H9 (cell line): ENCODE results near the gene KCNIP3. TPM values are rescaled to one million over a fixed set of nuclear protein-coding genes. Genes with fewer than 3 reads are reported as not detected.

Experiments
- DNase-seq: peaks from one replicate; pipeline ENCODE4 v3.0.0-alpha.2; 2017
- H2AFZ ChIP-seq: one replicate; pipeline ENCODE4 v1.6.1; 2013; ENCODE audit warnings: mild to moderate bottlenecking, low read length, control low read depth, moderate library complexity
- H2AK5ac ChIP-seq: 2 replicates; pipeline ENCODE4 v1.6.1; 2013; ENCODE audit warnings: low read length, control low read depth, mixed read lengths; ENCODE audit not compliant: insufficient read length
- H2BK120ac ChIP-seq: one replicate; pipeline ENCODE4 v1.6.1; 2013; ENCODE audit warnings: low read depth, mild to moderate bottlenecking, low read length, control low read depth, inconsistent platforms; ENCODE audit not compliant: poor library complexity, severe bottlenecking
- H2BK12ac ChIP-seq: 2 replicates; pipeline ENCODE4 v1.6.1; 2013; ENCODE audit warnings: low read length, control low read depth, mixed read lengths, low read depth; ENCODE audit not compliant: insufficient read length
- H2BK15ac ChIP-seq: 2 replicates; pipeline ENCODE4 v1.6.1; 2013; ENCODE audit warnings: low read depth, low read length, control low read depth
- H2BK20ac ChIP-seq: one replicate; pipeline ENCODE4 v1.6.1; 2013; ENCODE audit warnings: low read depth, mild to moderate bottlenecking, low read length, control low read depth, inconsistent platforms; ENCODE audit not compliant: poor library complexity, severe bottlenecking
- H2BK5ac ChIP-seq: 2 replicates; pipeline ENCODE4 v1.6.1; 2013; ENCODE audit warnings: low read length, control low read depth, mixed read lengths; ENCODE audit not compliant: insufficient read length
- H3K14ac ChIP-seq: 2 replicates; pipeline ENCODE4 v1.6.1; 2013; ENCODE audit warnings: low read length, control low read depth; ENCODE audit not compliant: insufficient read depth
- H3K18ac ChIP-seq: 2 replicates; pipeline ENCODE4 v1.6.1; 2013; ENCODE audit warnings: low read depth, mild to moderate bottlenecking, mixed read lengths, low read length, control low read depth; ENCODE audit not compliant: insufficient read length
- H3K23ac ChIP-seq: 2 replicates; pipeline ENCODE4 v1.6.1; 2013; ENCODE audit warnings: low read length, control low read depth, mixed read lengths, low read depth; ENCODE audit not compliant: insufficient read length
- H3K23me2 ChIP-seq: 2 replicates; pipeline ENCODE4 v1.6.1; 2013; ENCODE audit warnings: low read depth, mild to moderate bottlenecking, mixed read lengths, low read length, control low read depth; ENCODE audit not compliant: insufficient read length, poor library complexity, severe bottlenecking
- H3K27ac ChIP-seq: 2 replicates; pipeline ENCODE4 v1.5.1; 2013; ENCODE audit warnings: low read length, control low read depth, mixed read lengths, low read depth; ENCODE audit not compliant: insufficient read length
- H3K27me3 ChIP-seq: 2 replicates; pipeline ENCODE4 v1.6.1; 2013; ENCODE audit warnings: low read length, control low read depth, inconsistent platforms; ENCODE audit not compliant: insufficient read depth
- H3K4ac ChIP-seq: 2 replicates; pipeline ENCODE4 v1.6.1; 2013; ENCODE audit warnings: low read depth, mild to moderate bottlenecking, control low read depth, inconsistent platforms, low read length, moderate library complexity
- H3K4me1 ChIP-seq: 2 replicates; pipeline ENCODE4 v1.6.1; 2013; ENCODE audit warnings: low read length, control low read depth, inconsistent platforms; ENCODE audit not compliant: insufficient read depth
- H3K4me2 ChIP-seq: 2 replicates; pipeline ENCODE4 v1.6.1; 2013; ENCODE audit warnings: low read length, control low read depth, mixed read lengths; ENCODE audit not compliant: insufficient read length, insufficient read depth
- H3K56ac ChIP-seq: 2 replicates; pipeline ENCODE4 v1.6.1; 2013; ENCODE audit warnings: low read depth, mild to moderate bottlenecking, mixed read lengths, low read length, control low read depth; ENCODE audit not compliant: insufficient read length
- H3K79me1 ChIP-seq: 2 replicates; pipeline ENCODE4 v1.6.1; 2013; ENCODE audit warnings: low read depth, mild to moderate bottlenecking, moderate library complexity, low read length, control low read depth, inconsistent platforms; ENCODE audit not compliant: insufficient read depth, poor library complexity, severe bottlenecking
- H3K79me2 ChIP-seq: 2 replicates; pipeline ENCODE4 v1.6.1; 2013; ENCODE audit warnings: low read length, control low read depth, inconsistent platforms; ENCODE audit not compliant: insufficient read depth
- H3K9ac ChIP-seq: 2 replicates; pipeline ENCODE4 v1.6.1; 2013; ENCODE audit warnings: low read length, control low read depth, mixed read lengths; ENCODE audit not compliant: insufficient read length; ENCODE audit errors: extremely low read depth
- H3K9me3 ChIP-seq: one replicate; pipeline ENCODE4 v1.6.1; 2013; ENCODE audit warnings: low read depth, low read length, inconsistent platforms; ENCODE audit not compliant: control insufficient read depth
- H3T11ph ChIP-seq: one replicate; pipeline ENCODE4 v1.6.1; 2013; ENCODE audit warnings: mild to moderate bottlenecking, low read length, control low read depth, inconsistent platforms
- H4K20me1 ChIP-seq: one replicate; pipeline ENCODE4 v1.6.1; 2013; ENCODE audit not compliant: control insufficient read depth, insufficient read length, insufficient read depth
- H4K5ac ChIP-seq: 2 replicates; pipeline ENCODE4 v1.6.1; 2013; ENCODE audit warnings: low read depth, mild to moderate bottlenecking, mixed read lengths, low read length, control low read depth; ENCODE audit not compliant: insufficient read length
- H4K8ac ChIP-seq: replicated peaks from 2 replicates; pipeline ENCODE4 v1.6.1; 2013; ENCODE audit warnings: low read length, control low read depth, mixed read lengths, low read depth; ENCODE audit not compliant: insufficient read length
- H4K91ac ChIP-seq: 2 replicates; pipeline ENCODE4 v1.6.1; 2013; ENCODE audit warnings: low read depth, mild to moderate bottlenecking, moderate library complexity, mixed read lengths, low read length, control low read depth; ENCODE audit not compliant: insufficient read length
- H3K27ac Mint-ChIP-seq, 3 experiments: 2 replicates in 2 of 3; 3 replicates in 1 of 3; pipeline ENCODE4 v1.8.0; 2020 to 2021; ENCODE audit warnings: mixed read lengths in 3 of 3, mild to moderate bottlenecking in 1 of 3, moderate library complexity in 1 of 3
- H3K27me3 Mint-ChIP-seq: 2 replicates; pipeline ENCODE4 v1.8.0; 2021; ENCODE audit warnings: low read depth, mild to moderate bottlenecking, moderate library complexity, mixed read lengths
- H3K36me3 Mint-ChIP-seq, 3 experiments: 2 replicates in 2 of 3; 3 replicates in 1 of 3; pipeline ENCODE4 v1.8.0; 2020 to 2021; ENCODE audit warnings: low read depth in 3 of 3, mixed read lengths in 3 of 3; ENCODE audit not compliant: insufficient read depth in 1 of 3
- H3K4me1 Mint-ChIP-seq, 2 experiments: 2 replicates each; pipeline ENCODE4 v1.8.0; 2020; ENCODE audit warnings: mixed read lengths in 2 of 2
- H3K4me3 Mint-ChIP-seq, 2 experiments: 2 replicates in 1 of 2; 3 replicates in 1 of 2; pipeline ENCODE4 v1.8.0; 2020 to 2021; ENCODE audit warnings: mild to moderate bottlenecking in 2 of 2, mixed read lengths in 2 of 2, moderate library complexity in 1 of 2
- H3K9me3 Mint-ChIP-seq, 2 experiments: 2 replicates in 1 of 2; 3 replicates in 1 of 2; pipeline ENCODE4 v1.8.0; 2020; ENCODE audit warnings: mild to moderate bottlenecking in 2 of 2, mixed read lengths in 2 of 2, moderate library complexity in 1 of 2
- CTCF ChIP-seq: fragments of 200-600 bp; sonication (generic); conservative IDR thresholded peaks from 3 replicates; pipeline ENCODE4 v1.8.0; 2021; ENCODE audit warnings: antibody characterized with exemption, mild to moderate bottlenecking
- WGBS: extraction: QIAGEN DNeasy Blood & Tissue Kit; methylation state at CpG from one replicate; pipeline ENCODE4 v1.1.7; 2013; ENCODE audit warnings: missing lambda C conversion rate, low lambda C conversion rate, mixed read lengths; ENCODE audit not compliant: insufficient read length; ENCODE audit errors: extremely low coverage; 5-methylcytosine and 5-hydroxymethylcytosine counted together
- total RNA-seq: library from RNA; stranded (reverse); gene quantifications from 2 replicates; pipeline ENCODE4 v1.2.1, GENCODE V29; 2021

The KCNIP3 gene
- total RNA-seq, 1 experiment from 2014 or later = 1.5 TPM

- no peak overlapping the region for H3K23ac ChIP-seq
- H2BK20ac ChIP-seq = no peak overlapping the region
- peak; percentile 21 for DNase-seq
- no peaks in the 10 kb centered on the region for H3K79me2 ChIP-seq
- no peak overlapping the region for H3K27ac Mint-ChIP-seq
- peaks cover 48% of the 10 kb centered on the region for H3K27me3 Mint-ChIP-seq
- H3K9ac ChIP-seq = no peak overlapping the region
- no peaks in the 10 kb centered on the region for H3K79me1 ChIP-seq
- H3T11ph ChIP-seq = no peak overlapping the region
- no peak overlapping the region for H3K4me2 ChIP-seq
- no peak overlapping the region for H3K18ac ChIP-seq
- H2BK120ac ChIP-seq = no peak overlapping the region
- no peak overlapping the region for H4K91ac ChIP-seq
- H3K4me1 Mint-ChIP-seq = no peaks in the 10 kb centered on the region
- no peak overlapping the region for H2BK12ac ChIP-seq
- TF ChIP-seq CTCF = no peak
- no peak overlapping the region for H2AFZ ChIP-seq
- no CpG with 5 or more reads among the region's 6 CpGs for WGBS
- no peak overlapping the region for H3K4me3 Mint-ChIP-seq
- H3K23me2 ChIP-seq = no peaks in the 10 kb centered on the region
- peaks cover 4% of the 10 kb centered on the region; the same call in 1 of the 2 replicates for H3K27me3 ChIP-seq
- no peaks in the 10 kb centered on the region for H3K9me3 ChIP-seq
- H2BK5ac ChIP-seq = no peak overlapping the region
- no peak overlapping the region for H3K14ac ChIP-seq
- H3K4ac ChIP-seq = no peak overlapping the region
- H2AK5ac ChIP-seq = no peak overlapping the region
- no peak overlapping the region for H3K27ac ChIP-seq
- no peaks in the 10 kb centered on the region for H4K20me1 ChIP-seq
- H4K8ac ChIP-seq = no peak overlapping the region
- H3K56ac ChIP-seq = no peak overlapping the region
- H2BK15ac ChIP-seq = no peak overlapping the region
- peaks cover 6 to 7% of the 10 kb centered on the region in 2 experiments; a peak in 3 of 5 replicates for H3K9me3 Mint-ChIP-seq
- no peak overlapping the region for H4K5ac ChIP-seq
- no peaks in the 10 kb centered on the region for H3K4me1 ChIP-seq
- H3K36me3 Mint-ChIP-seq = no peaks in the 10 kb centered on the region; a peak in 1 of 7 replicates
Observed at GRCh38 chr2:95352310-95353054, 55.3 kb downstream of the KCNIP3 start.
